Hematopoietic multipotent progenitor cell (in vitro differentiated cells): ENCODE measurements around the gene CAPN14. TPM values are rescaled to one million over a fixed set of nuclear protein-coding genes. Genes with fewer than 3 reads are reported as not detected.

ENCODE experiments used
- DNase-seq, 3 donors: peaks; one replicate each; pipeline ENCODE4 v3.0.0-alpha.2; 2011 to 2015; ENCODE audit warnings: low read depth in 2 of 3, low spot score in 2 of 3
- total RNA-seq: library from RNA; depleted of rRNA; stranded (reverse); fragments of >200 nt; gene quantifications from one replicate; pipeline ENCODE4 v1.2.3, GENCODE V29; 2012

Gene CAPN14
- total RNA-seq, 1 donor = 1.9 TPM

DNA sequence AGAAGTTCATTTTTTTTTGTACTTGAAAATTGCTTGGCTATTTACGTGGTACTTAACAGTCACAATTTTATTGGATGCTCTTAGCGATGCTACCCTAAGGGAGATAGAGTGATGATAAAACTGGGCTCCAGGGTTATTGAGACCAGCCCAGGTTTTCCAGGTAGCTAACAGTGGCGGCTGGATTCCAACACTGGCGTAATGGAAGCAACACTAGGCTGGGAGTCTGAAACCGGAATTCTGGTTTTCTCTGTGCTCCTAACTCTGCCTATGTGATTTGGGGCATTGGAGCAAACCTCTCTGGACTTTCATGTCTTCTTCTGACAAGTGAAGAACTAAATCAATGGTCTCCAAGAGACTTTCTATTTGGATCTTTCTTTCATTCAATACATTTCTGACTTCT, 69.7 kb downstream of the CAPN14 start:
- no peak for DNase-seq

DNA sequence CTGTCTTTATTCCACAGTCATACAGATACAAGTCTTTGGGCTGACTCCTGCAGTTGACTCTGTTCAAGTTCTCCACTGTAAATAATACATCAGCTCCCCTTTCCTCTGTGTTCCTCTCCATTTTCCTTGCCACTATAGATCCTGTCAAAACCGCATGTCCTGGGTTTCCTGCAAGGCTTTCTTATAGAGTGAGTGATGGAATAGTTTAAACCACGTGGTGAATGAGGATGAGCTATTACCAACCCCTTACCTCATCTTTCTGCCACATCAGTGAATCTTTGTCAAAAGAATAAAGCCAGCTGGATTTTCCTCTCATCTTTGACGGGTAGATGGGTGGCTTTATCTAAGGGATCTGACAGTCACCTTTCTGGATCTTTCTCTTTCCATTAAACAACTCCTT, 75.2 kb downstream of the CAPN14 start:
- DNase-seq = no peak

DNA sequence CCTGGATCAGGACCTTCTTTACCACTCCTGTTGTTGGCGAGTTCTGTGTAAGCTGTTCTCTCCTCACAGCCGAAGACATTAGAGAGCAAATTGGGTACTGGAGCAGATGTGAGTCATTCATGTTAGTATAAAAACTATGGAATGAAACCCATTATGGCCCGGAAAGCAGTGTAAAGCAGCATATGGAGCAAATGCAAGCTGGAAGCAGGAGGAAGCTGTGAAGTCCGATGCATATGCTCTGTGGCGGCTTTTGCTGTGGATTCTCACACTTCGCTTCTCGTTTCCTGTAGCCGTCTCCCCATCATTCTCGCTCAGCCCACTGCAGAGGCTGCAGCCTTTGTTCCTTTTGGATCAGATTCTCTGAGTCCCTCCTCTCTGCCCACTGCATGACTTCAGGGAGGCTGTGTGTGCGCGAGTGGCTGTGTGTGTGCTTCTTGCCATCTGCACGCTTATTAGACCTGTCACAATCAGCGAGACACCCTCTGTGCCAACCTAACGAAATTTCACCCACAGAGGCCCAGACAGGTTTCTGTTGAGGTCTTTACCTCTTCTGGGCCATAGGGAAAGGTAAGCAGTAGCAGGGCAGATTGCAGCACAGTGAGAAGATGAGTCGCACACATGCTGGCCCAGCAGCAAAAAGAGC, 75.8 kb downstream of the CAPN14 start:
- DNase-seq = no peak

DNA sequence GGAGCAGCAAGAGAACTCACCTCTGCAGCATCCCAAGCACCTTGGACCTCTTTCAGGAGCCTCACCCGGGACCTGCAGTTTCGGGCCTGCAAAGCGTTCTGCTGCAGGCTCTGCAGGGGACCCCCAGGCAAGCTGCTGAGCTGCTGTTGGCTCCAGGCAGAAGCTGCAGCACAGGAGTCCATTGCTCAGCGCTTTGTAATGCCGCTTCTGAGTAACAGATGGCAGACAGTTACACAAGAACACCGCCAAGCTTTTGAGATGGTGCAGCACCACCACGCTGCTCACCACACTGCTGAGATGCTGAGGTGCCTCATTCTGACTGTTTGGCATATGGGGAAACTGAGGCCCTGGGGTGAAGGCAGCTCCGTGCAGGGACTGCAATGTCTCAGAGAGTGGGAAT, 77.2 kb downstream of the CAPN14 start:
- no peak for DNase-seq

DNA sequence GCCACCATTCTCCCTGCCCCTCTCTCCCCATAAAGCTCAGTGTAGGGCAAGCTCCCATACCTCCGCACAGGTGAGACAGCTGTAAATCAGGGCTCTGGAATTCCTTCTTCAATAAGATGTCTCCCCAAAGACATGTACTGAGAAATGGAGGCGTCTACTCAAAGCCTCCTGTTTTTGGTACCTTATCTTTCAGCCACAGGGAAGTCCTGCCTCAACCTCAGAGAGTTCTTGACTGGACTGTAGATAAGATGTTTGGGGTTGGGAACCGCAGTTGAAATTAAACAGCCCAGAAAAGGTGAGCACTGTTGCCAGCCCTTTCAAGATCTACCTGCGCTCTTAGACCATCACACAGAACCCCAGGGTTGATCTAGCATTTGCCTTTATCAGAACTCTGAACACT, 77.6 kb downstream of the CAPN14 start:
- DNase-seq = no peak

DNA sequence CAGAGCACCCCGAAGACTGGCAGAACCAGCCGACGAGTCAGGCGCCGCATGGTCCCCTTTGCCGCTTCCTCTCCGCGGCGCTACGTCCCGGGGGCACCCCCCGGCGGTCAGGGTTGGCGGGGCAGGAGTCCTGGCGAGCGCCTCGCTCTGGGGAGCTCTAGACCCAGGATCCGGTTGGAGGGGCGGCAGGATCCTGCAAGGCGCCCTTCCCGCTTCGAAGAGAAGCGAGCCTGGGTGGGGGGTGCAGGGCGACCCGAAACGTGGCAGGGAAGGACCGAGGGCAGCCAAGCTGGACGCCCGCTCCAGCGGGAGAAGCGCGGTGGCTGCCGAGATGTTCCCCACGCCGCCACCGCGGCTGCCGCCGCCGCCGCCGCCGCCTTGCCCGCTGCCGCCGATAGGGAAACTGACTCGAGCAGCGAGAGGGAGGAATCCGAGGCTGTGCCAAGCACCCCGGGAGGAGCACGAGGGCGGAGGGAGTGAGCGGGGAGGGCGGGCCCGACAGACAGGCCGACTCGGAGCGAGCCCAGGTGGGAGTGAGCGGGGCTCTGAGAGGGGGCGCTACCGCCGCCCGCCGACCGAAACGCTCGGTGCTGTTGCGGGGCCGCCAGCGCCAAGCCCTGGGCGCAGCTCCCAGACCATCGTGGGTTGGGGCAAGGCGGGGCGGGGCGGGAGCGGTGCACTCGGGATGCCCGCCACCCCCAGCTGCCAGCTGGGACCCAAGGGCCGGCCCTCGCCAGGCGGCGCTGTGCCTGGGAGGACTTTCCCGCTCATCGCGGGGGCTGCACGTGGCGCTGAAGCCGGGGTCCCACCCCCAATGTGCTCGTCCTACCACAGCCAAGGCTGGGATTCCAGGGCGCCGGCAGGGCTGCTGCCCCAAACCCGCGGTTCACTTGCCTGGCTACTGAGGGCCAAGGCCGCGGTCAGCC, 79.0 kb downstream of the CAPN14 start, which contains the start of gene GALNT14:
Gene GALNT14 (minus strand): TSS at position 404 of the 926 bp plus-strand sequence. CDS start 354 bp downstream, at position 50.
- peak in 2 of 3 donors; percentile 67 to 73 for DNase-seq

DNA sequence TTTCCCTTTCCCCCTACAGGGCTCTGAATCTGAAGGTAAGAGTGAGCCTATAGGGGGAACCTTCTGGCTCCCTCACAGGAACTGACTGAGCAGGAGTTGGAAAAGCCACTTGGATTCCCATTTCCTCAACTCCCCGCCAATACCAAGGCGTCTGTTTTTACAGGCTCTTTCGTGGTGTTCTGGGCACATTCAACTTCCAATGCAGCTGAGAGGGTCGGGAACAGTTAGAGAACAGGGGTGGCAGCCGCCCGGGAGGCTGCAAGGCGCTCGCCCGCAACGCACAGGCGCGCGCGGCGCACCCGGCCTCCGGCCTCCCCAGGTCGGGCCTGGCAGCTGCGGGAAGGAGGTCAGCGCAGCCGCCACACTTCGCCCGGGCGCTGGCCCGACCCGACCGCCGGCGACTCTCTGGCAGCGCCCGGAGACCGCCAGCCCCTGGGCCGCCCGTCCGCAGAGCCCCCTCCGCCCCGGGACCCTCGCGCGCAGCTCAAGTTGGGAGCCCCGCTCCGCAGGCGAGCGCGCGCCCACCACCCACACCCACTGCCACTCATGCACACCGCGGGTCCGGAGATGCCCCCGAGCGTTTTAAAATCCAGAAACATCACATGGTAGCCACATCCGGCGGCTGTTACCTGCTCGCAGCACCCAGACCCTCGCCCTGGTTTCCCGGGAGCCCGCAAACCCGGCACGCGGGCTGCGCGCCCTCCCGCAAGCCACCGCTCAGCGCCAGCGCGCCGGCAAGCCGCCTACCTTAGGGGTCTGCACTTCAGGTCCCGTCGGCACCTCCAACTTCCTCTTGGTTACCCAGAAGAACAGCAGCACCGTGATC, 79.9 kb downstream of the CAPN14 start:
- DNase-seq = peak in 2 of 3 donors; percentile 9

DNA sequence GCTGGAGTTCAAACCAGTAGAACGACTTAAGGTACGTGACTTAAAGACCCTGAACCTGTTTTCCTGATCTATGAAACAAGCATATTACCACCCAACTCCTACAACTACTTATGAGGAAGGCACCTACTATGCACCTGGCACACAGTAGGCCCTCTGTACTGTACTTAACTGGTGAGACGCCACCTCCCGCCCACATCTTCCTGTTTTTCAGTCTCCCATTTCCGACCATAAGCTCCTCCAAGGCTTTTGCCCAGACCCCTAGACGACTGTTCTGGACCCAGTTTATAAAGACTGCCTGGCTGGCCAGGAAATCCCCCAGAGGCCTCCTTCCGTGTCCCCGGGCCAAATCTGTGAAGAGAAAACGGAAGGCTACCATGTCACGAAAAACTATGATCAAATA, 80.6 kb downstream of the CAPN14 start:
- DNase-seq = peak in 2 of 3 donors; percentile 17 to 50

DNA sequence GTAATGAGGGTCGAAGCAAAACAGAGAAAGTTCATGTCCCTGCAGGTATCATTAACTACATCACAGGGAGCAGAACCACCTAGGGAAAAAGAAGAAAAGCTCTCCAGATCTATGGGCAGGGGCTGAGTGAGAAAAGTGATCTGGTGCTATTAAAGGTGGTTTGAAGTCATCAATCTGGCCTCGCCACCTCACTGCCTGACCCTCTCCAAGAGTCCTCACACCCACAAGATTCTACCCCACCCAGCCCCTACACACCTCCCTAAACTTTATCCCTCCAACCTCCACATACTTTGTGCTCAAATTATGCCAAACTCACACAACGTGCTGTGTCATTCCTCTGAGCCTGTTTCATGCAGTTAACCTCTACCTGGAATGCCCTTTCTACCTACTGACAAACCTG, 81.3 kb downstream of the CAPN14 start:
- DNase-seq = no peak

DNA sequence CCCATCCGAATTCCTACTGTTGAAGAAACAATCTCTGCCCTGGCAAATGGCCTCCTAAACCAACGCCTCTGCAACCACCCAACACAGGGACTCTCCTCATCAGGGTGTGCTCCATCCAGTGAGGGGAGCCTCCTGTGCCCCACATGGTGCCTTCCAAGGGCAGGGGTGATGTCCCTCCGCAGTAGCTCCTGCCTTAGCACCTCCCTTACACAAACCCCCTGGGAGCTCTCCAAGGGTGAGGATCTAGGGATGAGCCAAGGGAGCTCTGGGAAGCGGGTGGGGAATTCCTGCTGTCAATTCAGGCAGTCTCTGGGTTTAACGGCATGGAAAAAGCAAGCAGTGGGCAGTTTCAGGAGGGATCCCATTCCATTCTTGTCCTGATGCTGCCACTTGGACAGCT, 82.8 kb downstream of the CAPN14 start:
- no peak for DNase-seq

DNA sequence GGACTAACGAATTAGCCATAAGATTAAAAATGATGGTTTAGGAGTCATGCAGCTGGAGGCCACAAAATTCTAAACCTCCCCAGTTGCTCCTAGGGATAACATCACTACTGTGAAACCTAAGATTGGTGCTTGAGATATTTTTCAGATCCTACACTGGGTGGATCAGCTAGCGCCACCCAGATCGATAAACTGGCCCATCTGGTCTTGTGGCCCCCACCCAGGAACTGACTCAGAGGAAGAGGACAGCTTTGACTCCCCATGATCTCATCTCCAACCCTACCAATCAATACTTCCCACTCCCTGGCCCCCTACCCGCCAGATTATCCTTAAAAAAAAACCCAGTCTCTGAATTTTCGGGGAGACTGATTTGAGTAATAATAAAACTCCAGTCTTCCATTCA, 84.5 kb downstream of the CAPN14 start:
- no peak for DNase-seq

DNA sequence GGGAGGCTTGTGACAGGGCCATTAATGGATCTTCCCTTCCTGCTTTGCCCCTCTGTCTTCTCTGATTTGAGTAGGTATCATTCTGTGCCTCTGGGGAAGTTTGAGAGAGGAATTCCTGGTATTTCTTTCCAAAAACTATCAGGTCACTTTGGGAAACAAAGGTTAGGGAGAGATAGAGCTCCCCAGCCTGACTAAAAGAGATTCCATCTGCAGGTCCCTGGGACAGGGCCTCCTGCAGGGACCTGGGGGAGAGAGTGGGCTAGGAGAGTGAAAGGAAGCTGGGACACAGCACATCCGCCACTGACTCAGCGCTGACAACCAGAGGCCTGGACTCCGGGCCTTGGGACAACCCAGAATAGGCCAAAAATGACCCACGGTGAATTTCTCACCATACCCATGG, 85.4 kb downstream of the CAPN14 start:
- no peak for DNase-seq

DNA sequence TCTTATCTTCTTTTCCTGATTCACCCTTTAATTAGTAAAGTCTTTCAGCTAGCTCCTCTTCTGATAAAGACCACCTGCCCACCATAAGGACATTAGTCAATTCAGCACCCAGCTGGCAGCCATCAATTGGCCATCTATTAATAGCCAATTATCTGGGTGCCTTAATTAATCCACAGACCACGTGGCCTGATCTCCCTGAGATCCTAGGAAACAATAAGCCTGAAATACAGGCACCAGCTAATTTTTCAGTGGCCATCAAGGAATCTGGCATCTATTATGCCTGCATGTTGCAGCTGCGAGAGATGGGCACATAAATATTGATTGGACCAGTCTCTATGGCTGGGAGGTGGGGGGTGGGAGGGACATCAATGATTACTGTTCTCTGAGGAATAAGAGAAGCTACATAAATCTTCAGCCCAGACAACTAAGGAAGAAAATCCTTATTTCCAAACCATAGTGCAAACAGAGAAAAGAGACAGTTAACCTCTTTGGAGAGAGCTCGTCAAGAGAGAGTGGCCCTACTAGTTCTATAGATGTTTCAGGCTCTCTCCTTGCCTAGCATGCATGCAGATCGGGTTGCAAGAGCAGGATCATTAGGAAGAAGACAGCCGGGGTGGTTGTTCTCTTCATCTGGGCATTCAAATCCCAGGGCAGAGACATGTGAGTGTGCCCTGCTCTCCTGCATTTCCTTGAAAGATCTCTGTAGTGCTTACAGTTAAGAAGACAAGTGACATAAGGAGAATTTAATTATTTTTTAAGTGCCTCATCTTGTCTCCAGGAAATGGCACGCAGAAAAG, 87.7 kb downstream of the CAPN14 start:
- DNase-seq = no peak

DNA sequence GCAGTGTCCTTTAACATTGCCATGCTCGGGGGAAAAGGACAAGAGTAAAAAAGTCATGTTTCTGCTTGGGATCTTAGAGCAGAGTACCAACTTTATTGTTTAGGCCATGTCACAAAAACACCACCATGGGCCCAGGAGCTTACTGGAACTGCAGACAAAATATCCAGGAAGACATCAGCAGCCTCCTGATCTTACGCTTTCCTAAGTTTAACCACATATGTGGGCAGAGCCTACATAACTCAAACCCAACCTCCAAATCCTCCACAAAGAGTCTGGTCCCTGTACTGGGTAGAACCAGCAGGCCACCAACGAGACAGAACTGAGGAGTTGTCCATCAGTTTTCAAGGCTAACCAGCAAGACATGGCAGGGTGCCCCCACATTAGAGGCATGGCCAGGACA, 89.4 kb downstream of the CAPN14 start:
- no peak for DNase-seq

DNA sequence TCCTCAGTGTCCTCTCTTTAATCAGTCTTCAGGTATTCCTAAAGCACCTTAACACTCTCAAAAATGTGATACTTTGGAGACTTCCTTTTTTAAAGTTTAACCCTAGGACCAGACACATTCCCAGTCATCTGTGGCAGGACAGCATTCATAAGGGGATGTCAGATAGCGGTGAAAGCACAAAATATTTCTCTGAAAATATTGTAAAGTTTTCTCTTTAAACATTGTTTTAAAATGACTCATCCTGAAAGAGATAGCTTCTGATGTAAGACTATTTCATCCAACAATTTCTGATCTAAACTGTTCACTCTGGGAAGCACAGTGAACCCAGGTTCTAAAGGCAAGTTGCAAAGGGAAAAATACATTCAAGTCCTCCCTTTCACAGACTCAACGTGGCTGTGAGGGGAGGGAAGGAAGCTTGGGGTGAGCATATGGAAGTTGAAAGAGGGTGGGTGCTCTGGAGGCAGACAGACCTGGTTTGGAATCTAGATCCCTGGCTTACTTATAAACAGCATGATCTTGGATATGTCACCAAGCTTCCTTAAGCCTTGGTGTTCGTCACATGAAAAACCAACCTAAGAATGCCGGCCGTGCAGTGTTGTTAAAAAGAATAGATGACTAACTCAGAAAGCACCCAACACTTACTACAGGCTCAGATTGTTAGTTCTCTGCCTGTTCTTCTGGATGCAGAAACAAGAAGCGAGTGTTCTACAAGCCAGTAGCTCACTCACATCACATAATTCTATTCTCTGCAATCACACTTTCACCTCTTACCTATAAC, 91.2 kb downstream of the CAPN14 start:
- no peak for DNase-seq

DNA sequence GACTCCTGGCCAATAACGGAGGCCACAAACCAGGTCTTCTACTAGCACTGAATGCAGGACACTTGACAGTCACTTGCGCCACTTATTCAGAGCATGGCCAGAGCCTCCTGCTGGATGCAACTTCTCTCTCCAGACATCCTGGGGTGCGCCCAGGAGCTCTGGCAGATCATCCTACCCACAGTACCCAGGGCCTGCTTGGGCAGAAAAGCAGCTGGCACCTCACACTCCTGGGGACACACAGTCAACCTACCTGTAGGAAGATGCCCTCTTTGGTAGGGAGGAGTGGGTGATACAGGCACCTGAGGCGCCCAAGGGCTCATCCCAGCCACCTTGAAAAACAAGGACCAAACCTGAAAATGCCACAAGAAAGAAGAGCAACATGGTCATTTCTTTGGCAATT, 92.4 kb downstream of the CAPN14 start:
- no peak for DNase-seq
